ENCODE data around the gene PRSS21.

DNA sequence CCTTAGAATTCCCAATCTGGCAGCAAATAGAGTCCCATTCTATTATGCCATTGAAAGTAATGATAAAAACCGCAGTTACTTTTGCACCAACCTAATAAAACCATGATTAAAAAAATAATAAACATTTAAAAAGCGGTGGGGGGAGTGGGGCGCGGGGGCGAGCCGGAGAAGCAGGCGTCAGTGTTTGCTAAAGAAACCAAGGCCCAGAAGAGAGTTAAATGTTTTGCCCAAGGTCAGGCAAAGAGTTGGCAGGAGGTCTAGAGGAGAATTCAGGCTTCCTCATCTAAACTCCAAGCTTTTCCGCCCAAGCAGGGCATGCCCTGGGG, 50.6 kb downstream of the PRSS21 start:
- TF ChIP-seq, protein P1, sequence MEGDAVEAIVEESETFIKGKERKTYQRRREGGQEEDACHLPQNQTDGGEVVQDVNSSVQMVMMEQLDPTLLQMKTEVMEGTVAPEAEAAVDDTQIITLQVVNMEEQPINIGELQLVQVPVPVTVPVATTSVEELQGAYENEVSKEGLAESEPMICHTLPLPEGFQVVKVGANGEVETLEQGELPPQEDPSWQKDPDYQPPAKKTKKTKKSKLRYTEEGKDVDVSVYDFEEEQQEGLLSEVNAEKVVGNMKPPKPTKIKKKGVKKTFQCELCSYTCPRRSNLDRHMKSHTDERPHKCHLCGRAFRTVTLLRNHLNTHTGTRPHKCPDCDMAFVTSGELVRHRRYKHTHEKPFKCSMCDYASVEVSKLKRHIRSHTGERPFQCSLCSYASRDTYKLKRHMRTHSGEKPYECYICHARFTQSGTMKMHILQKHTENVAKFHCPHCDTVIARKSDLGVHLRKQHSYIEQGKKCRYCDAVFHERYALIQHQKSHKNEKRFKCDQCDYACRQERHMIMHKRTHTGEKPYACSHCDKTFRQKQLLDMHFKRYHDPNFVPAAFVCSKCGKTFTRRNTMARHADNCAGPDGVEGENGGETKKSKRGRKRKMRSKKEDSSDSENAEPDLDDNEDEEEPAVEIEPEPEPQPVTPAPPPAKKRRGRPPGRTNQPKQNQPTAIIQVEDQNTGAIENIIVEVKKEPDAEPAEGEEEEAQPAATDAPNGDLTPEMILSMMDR (IDR thresholded peaks at IDR 0.05) = no peak
- no peak for TF ChIP-seq POLR2A (IDR thresholded peaks at IDR 0.05)
